SK-N-SH (cell line): Measurements from ENCODE around the gene FAM221B. TPM values are rescaled to one million over a fixed set of nuclear protein-coding genes. Genes with fewer than 3 reads are reported as not detected.

ENCODE experiments used
- CTCF ChIA-PET: fragments of 300-600, 350-600 bp; formaldehyde crosslinking; extraction: SDS; loops from one replicate; lab custom pipeline; 2021; lab: Yijun Ruan, JAX
- POLR2A ChIA-PET: fragments of 350-600 bp; sonication (Branson Sonifier 250); formaldehyde crosslinking; extraction: SDS; loops from one replicate; lab custom pipeline; 2020; ENCODE audit warnings: antibody characterized with exemption, inconsistent platforms; lab: Yijun Ruan, JAX
- DNase-seq: peaks from one replicate; pipeline ENCODE4 v3.0.0; 2012
- H2AFZ ChIP-seq: fragments of 200-600 bp; sonication (generic); 2 replicates; pipeline ENCODE4 v1.8.1; 2016; ENCODE audit warnings: antibody characterized with exemption, mild to moderate bottlenecking, low read depth
- H3F3A ChIP-seq: fragments of 200-600 bp; sonication (generic); replicated peaks from 2 replicates; pipeline ENCODE3; 2016; ENCODE audit warnings: antibody characterized with exemption, mild to moderate bottlenecking; ENCODE audit not compliant: insufficient read depth
- H3K27ac ChIP-seq, 2 experiments: fragments of 200-500 bp in 1 of 2; fragments of 200-600 bp in 1 of 2; sonication (Bioruptor generic) in 1 of 2; sonication (generic), shearing (Covaris generic) in 1 of 2; 2 replicates each; pipeline versions ENCODE4 v1.5.1 to v1.6.1; 2014 to 2016; ENCODE audit warnings: low read depth in 2 of 2, inconsistent platforms in 1 of 2, low read length in 1 of 2, mild to moderate bottlenecking in 1 of 2, mixed read lengths in 1 of 2
- H3K27me3 ChIP-seq: fragments of 200-600 bp; sonication (generic), shearing (Covaris generic); 2 replicates; pipeline ENCODE4 v1.6.1; 2016; ENCODE audit warnings: mixed run types; ENCODE audit not compliant: insufficient read depth
- H3K36me3 ChIP-seq, 2 experiments: fragments of 200-500 bp in 1 of 2; fragments of 200-600 bp in 1 of 2; sonication (Bioruptor generic) in 1 of 2; sonication (generic) in 1 of 2; replicated peaks in 1 of 2; 2 replicates each; pipeline versions ENCODE3 to v1.5.1; 2014 to 2016; ENCODE audit warnings: low read length in 1 of 2, mild to moderate bottlenecking in 1 of 2; ENCODE audit not compliant: insufficient read depth in 2 of 2, control insufficient read depth in 1 of 2
- H3K4me1 ChIP-seq, 2 experiments: fragments of 200-500 bp in 1 of 2; fragments of 200-600 bp in 1 of 2; sonication (Bioruptor generic) in 1 of 2; sonication (generic), shearing (Covaris generic) in 1 of 2; 2 replicates each; pipeline versions ENCODE4 v1.5.1 to v1.6.1; 2014 to 2016; ENCODE audit warnings: low read depth in 1 of 2, low read length in 1 of 2, mixed run types in 1 of 2; ENCODE audit not compliant: insufficient read depth in 2 of 2, control insufficient read depth in 1 of 2
- H3K4me2 ChIP-seq: fragments of 200-600 bp; sonication (generic), shearing (Covaris generic); 2 replicates; pipeline ENCODE4 v1.6.1; 2017; ENCODE audit warnings: mixed run types
- H3K4me3 ChIP-seq, 2 experiments: fragments of 200-500 bp in 1 of 2; fragments of 200-600 bp in 1 of 2; sonication (Bioruptor generic) in 1 of 2; sonication (generic), shearing (Covaris generic) in 1 of 2; 2 replicates each; pipeline versions ENCODE4 v1.5.1 to v1.8.1; 2014 to 2016; ENCODE audit warnings: low read depth in 2 of 2, inconsistent platforms in 1 of 2, low read length in 1 of 2, mild to moderate bottlenecking in 1 of 2, mixed read lengths in 1 of 2, moderate library complexity in 1 of 2
- H3K79me2 ChIP-seq: fragments of 200-600 bp; sonication (generic); 2 replicates; pipeline ENCODE4 v1.8.1; 2017; ENCODE audit warnings: mild to moderate bottlenecking; ENCODE audit not compliant: insufficient read depth
- H3K9ac ChIP-seq: fragments of 200-600 bp; sonication (generic); 2 replicates; pipeline ENCODE4 v1.6.1; 2017; ENCODE audit warnings: mixed run types
- H3K9me2 ChIP-seq: fragments of 200-600 bp; sonication (generic); 2 replicates; pipeline ENCODE4 v1.6.1; 2017; ENCODE audit warnings: mixed run types
- H3K9me3 ChIP-seq: fragments of 200-600 bp; sonication (generic); 2 replicates; pipeline ENCODE4 v1.6.1; 2017; ENCODE audit warnings: mixed run types, mild to moderate bottlenecking, moderate library complexity
- H4K20me1 ChIP-seq: fragments of 200-600 bp; sonication (generic); 2 replicates; pipeline ENCODE4 v1.6.1; 2017; ENCODE audit warnings: mild to moderate bottlenecking, mixed run types; ENCODE audit not compliant: insufficient read depth
- CTCF ChIP-seq: fragments of 200-600 bp; sonication (generic); IDR thresholded peaks from 2 replicates; pipeline ENCODE4 v1.6.1; 2017; ENCODE audit warnings: antibody characterized with exemption, mild to moderate bottlenecking, moderate library complexity
- EZH2phosphoT487 ChIP-seq: fragments of 200-600 bp; sonication (generic); IDR thresholded peaks from 2 replicates; pipeline ENCODE4 v1.6.1; 2017; ENCODE audit warnings: low read depth, mixed run types, mild to moderate bottlenecking, antibody characterized with exemption, moderate library complexity, borderline replicate concordance
- FOXJ3 ChIP-seq: sonication (generic); formaldehyde crosslinking; IDR thresholded peaks from 2 replicates; pipeline ENCODE4 v1.5.1; 2020; ENCODE audit warnings: mild to moderate bottlenecking, missing genetic modification reagents
- MAX ChIP-seq: IDR thresholded peaks from 2 replicates; pipeline ENCODE4 v1.4.0; 2012; ENCODE audit warnings: low read depth
- MEF2A ChIP-seq: IDR thresholded peaks from 2 replicates; pipeline ENCODE4 v1.4.0; 2012; ENCODE audit warnings: low read depth, borderline replicate concordance
- MXI1 ChIP-seq: IDR thresholded peaks from 2 replicates; pipeline ENCODE4 v1.6.1; 2012; ENCODE audit warnings: mild to moderate bottlenecking, low read depth, low read length, improper control_type of control experiment
- RAD21 ChIP-seq: IDR thresholded peaks from 2 replicates; pipeline ENCODE4 v1.6.1; 2012; ENCODE audit warnings: mild to moderate bottlenecking, low read length
- SIN3A ChIP-seq: IDR thresholded peaks from 2 replicates; pipeline ENCODE4 v1.6.1; 2012; ENCODE audit warnings: low read depth, mild to moderate bottlenecking, low read length, moderate library complexity, borderline replicate concordance
- YY1 ChIP-seq: IDR thresholded peaks from 2 replicates; pipeline ENCODE4 v1.4.0; 2012; ENCODE audit warnings: low read depth, mild to moderate bottlenecking
- ZBTB33 ChIP-seq: IDR thresholded peaks from 2 replicates; pipeline ENCODE4 v1.4.0; 2012; ENCODE audit warnings: low read depth, borderline replicate concordance
- WGBS: methylation state at CpG from one replicate; pipeline ENCODE4 v1.1.6; 2017; ENCODE audit warnings: low lambda C conversion rate; 5-methylcytosine and 5-hydroxymethylcytosine counted together
- polyA plus RNA-seq, 3 experiments: library from polyadenylated mRNA; depleted of rRNA; stranded (reverse); fragments of >200 nt; gene quantifications; 2 replicates each; pipeline ENCODE4 v1.2.3, GENCODE V29; 2012

The FAM221B gene
- polyA plus RNA-seq, 1 of the 3 experiments (the other 2 are of a cell fraction) = not detected

- H3K27ac ChIP-seq = peak overlapping the region; percentile 77 to 94
- H3K36me3 ChIP-seq = peaks cover 0 to 3% of the 10 kb centered on the region in 2 experiments
- H3K27me3 ChIP-seq = no peaks in the 10 kb centered on the region
- POLR2A ChIA-PET = interaction anchor here (0.7 to 1.7 kb wide), 4 partner anchors 24 to 150 kb away, joined by 3 to 5 read pairs (median 4); no protein-coding TSS in a partner anchor
- CTCF ChIA-PET = interaction anchor here (0.6 to 5.6 kb wide), 15 partner anchors 8 to 83 kb away, joined by 3 to 44 read pairs (median 8); partner anchors contain the start of genes FAM221B, TLN1 and TMEM8B
- H3K4me3 ChIP-seq = peak overlapping the region; percentile 81 to 92
- H3K79me2 ChIP-seq = peaks cover 8% of the 10 kb centered on the region; the same call in 1 of the 2 replicates
- H3K9me2 ChIP-seq = no peaks in the 10 kb centered on the region
- WGBS = 22% methylated on average over 10 of the region's 29 CpGs
- H3K4me1 ChIP-seq = peaks cover 7 to 30% of the 10 kb centered on the region in 2 experiments; a peak in 3 of 4 replicates
- peak; percentile 69 for DNase-seq
- H3F3A ChIP-seq = peaks cover 24% of the 10 kb centered on the region
- H3K4me2 ChIP-seq = peak overlapping the region; percentile 86
- peak overlapping the region; percentile 64 for H2AFZ ChIP-seq
- H3K9me3 ChIP-seq = no peaks in the 10 kb centered on the region
- no peaks in the 10 kb centered on the region for H4K20me1 ChIP-seq
- peak overlapping the region; percentile 81 for H3K9ac ChIP-seq
- no peak for TF ChIP-seq MEF2A
- no peak for TF ChIP-seq ZBTB33
- peak; percentile 24 for TF ChIP-seq MAX
- no peak for TF ChIP-seq FOXJ3 (CRISPR knock-in tag)
- no peak for TF ChIP-seq SIN3A
- TF ChIP-seq RAD21 = peak; percentile 23; the same call in 1 of the 2 replicates
- TF ChIP-seq CTCF = peak; percentile 50
- TF ChIP-seq MXI1 = peak; percentile 8; the same call in 1 of the 2 replicates
- TF ChIP-seq, all 33 proteins: peak for 4
Measured at GRCh38 chr9:35814106-35814840, 14.3 kb downstream of the FAM221B start.

- TF ChIP-seq MAX (no peak), CTCF (peak; percentile 44), RAD21 (peak; percentile 23; the same call in 1 of the 2 replicates), ZBTB33 (no peak), FOXJ3 (CRISPR knock-in tag) (no peak), YY1 (no peak), EZH2phosphoT487 (no peak)
- H3K4me2 ChIP-seq = peak overlapping the region; percentile 86
- H3K27me3 ChIP-seq = no peaks in the 10 kb centered on the region
- peaks cover 8% of the 10 kb centered on the region; the same call in 1 of the 2 replicates for H3K79me2 ChIP-seq
- no peaks in the 10 kb centered on the region for H3K9me2 ChIP-seq
- peak; percentile 39 for DNase-seq
- H3K36me3 ChIP-seq = peaks cover 0 to 5% of the 10 kb centered on the region in 2 experiments
- H3K4me3 ChIP-seq = peak overlapping the region in 1 of 2 experiments; percentile 92; a peak in 1 of 4 replicates
- H3K9me3 ChIP-seq = no peaks in the 10 kb centered on the region
- peaks cover 24% of the 10 kb centered on the region for H3F3A ChIP-seq
- H3K4me1 ChIP-seq = peaks cover 7 to 30% of the 10 kb centered on the region in 2 experiments; a peak in 3 of 4 replicates
- WGBS = 86% methylated on average over 6 of the region's 10 CpGs
- ChIA-PET POLR2A (interaction anchor here (0.7 to 1.7 kb wide), 2 partner anchors 23 to 55 kb away, joined by 3 to 5 read pairs; no protein-coding TSS in a partner anchor), CTCF (interaction anchor here (0.7 to 5.6 kb wide), 15 partner anchors 7 to 202 kb away, joined by 3 to 44 read pairs (median 8); partner anchors contain the start of genes FAM221B, TLN1 and TMEM8B)
- H2AFZ ChIP-seq = no peak overlapping the region
- H3K9ac ChIP-seq = peak overlapping the region; percentile 81; the same call in 1 of the 2 replicates
- H4K20me1 ChIP-seq = no peaks in the 10 kb centered on the region
- H3K27ac ChIP-seq = peak overlapping the region; percentile 77 to 94; a peak in 3 of 4 replicates
Measured at GRCh38 chr9:35813434-35814105, 15.0 kb downstream of the FAM221B start.
